ENCODE results near the gene FIBCD1.

FIBCD1 gene

DNA sequence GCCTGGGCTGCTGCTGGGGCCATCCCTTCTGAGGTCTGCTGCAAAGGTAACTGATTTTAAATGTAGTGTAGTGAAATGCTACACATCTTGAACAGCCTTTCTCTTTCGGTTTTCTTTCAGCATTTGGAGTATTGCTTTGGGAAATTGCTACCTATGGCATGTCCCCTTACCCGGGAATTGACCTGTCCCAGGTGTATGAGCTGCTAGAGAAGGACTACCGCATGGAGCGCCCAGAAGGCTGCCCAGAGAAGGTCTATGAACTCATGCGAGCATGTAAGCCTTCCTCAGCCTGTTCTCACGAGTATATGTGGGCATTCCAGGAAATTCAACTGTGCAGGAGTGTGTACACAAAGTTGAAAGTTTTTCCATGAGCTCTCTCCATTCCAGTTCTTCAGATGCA lies 60.8 kb downstream of the FIBCD1 start:
- TF ChIP-seq EZH2 (IDR thresholded peaks at IDR 0.05; ENCODE audit: borderline replicate concordance, low read length) (no peak), CTCF (IDR thresholded peaks at IDR 0.05; ENCODE audit: low read length) (no peak)
- Histone ChIP-seq H2AFZ (ENCODE audit: low read length) (no peak overlapping the region), H3F3A (ENCODE audit: insufficient read depth, low read length) (no peaks in the 10 kb centered on the region), H3K9me3 (ENCODE audit: low read length) (no peaks in the 10 kb centered on the region), H3K9ac (ENCODE audit: low read length) (no peak overlapping the region), H3K27me3 (ENCODE audit: insufficient read depth, low read length) (no peaks in the 10 kb centered on the region), H3K4me3 (ENCODE audit: low read depth, low read length, poor library complexity, severe bottlenecking) (no peak overlapping the region), H3K9me2 (ENCODE audit: low read depth, low read length) (no peaks in the 10 kb centered on the region), H3K79me2 (ENCODE audit: insufficient read depth, low read length) (no peaks in the 10 kb centered on the region), H3K36me3 (ENCODE audit: insufficient read depth, low read length) (peaks cover 29% of the 10 kb centered on the region; the same call in 1 of the 2 replicates), H4K20me1 (ENCODE audit: insufficient read depth, low read length) (no peaks in the 10 kb centered on the region), H3K4me2 (ENCODE audit: low read length) (no peak overlapping the region), H3K4me1 (ENCODE audit: insufficient read depth, low read length, severe bottlenecking) (no peaks in the 10 kb centered on the region), H3K27ac (ENCODE audit: low read depth, low read length, poor library complexity, severe bottlenecking) (no peak overlapping the region)

GRCh38 chr9:130877300-130877699 lies 61.7 kb downstream of the FIBCD1 start:
- H4K20me1 ChIP-seq (ENCODE audit: insufficient read depth, low read length) = no peaks in the 10 kb centered on the region
- no peaks in the 10 kb centered on the region for H3K9me2 ChIP-seq (ENCODE audit: low read depth, low read length)

GRCh38 chr9:130874783-130875182 lies 64.3 kb downstream of the FIBCD1 start:
- peaks cover 11% of the 10 kb centered on the region for H3K4me1 ChIP-seq (ENCODE audit: insufficient read depth, low read length, severe bottlenecking)
- H4K20me1 ChIP-seq (ENCODE audit: insufficient read depth, low read length) = no peaks in the 10 kb centered on the region
- H3F3A ChIP-seq (ENCODE audit: insufficient read depth, low read length) = no peaks in the 10 kb centered on the region
- no peaks in the 10 kb centered on the region for H3K9me2 ChIP-seq (ENCODE audit: low read depth, low read length)
- H3K36me3 ChIP-seq (ENCODE audit: insufficient read depth, low read length) = peaks cover 17% of the 10 kb centered on the region; the same call in 1 of the 2 replicates
- no peak for TF ChIP-seq EZH2 (IDR thresholded peaks at IDR 0.05; ENCODE audit: borderline replicate concordance, low read length)
- TF ChIP-seq CTCF (IDR thresholded peaks at IDR 0.05; ENCODE audit: low read length) = no peak
- H3K9me3 ChIP-seq (ENCODE audit: low read length) = no peaks in the 10 kb centered on the region
- H3K27me3 ChIP-seq (ENCODE audit: insufficient read depth, low read length) = no peaks in the 10 kb centered on the region
- no peak overlapping the region for H3K4me3 ChIP-seq (ENCODE audit: low read depth, low read length, poor library complexity, severe bottlenecking)
- no peaks in the 10 kb centered on the region for H3K79me2 ChIP-seq (ENCODE audit: insufficient read depth, low read length)
- H3K9ac ChIP-seq (ENCODE audit: low read length) = no peak overlapping the region
- no peak overlapping the region for H3K4me2 ChIP-seq (ENCODE audit: low read length)
- no peak overlapping the region for H3K27ac ChIP-seq (ENCODE audit: low read depth, low read length, poor library complexity, severe bottlenecking)
- no peak overlapping the region for H2AFZ ChIP-seq (ENCODE audit: low read length)

More at GRCh38 chr9:130877300-130877699, 61.7 kb downstream of the FIBCD1 start:
- Histone ChIP-seq H3K9ac (ENCODE audit: low read length) (no peak overlapping the region), H3K79me2 (ENCODE audit: insufficient read depth, low read length) (no peaks in the 10 kb centered on the region), H3K27me3 (ENCODE audit: insufficient read depth, low read length) (no peaks in the 10 kb centered on the region), H3K36me3 (ENCODE audit: insufficient read depth, low read length) (peaks cover 30% of the 10 kb centered on the region; the same call in 1 of the 2 replicates), H3K9me3 (ENCODE audit: low read length) (no peaks in the 10 kb centered on the region), H3K4me3 (ENCODE audit: low read depth, low read length, poor library complexity, severe bottlenecking) (no peak overlapping the region), H3K4me1 (ENCODE audit: insufficient read depth, low read length, severe bottlenecking) (no peaks in the 10 kb centered on the region), H3K4me2 (ENCODE audit: low read length) (no peak overlapping the region), H3K27ac (ENCODE audit: low read depth, low read length, poor library complexity, severe bottlenecking) (no peak overlapping the region), H2AFZ (ENCODE audit: low read length) (no peak overlapping the region), H3F3A (ENCODE audit: insufficient read depth, low read length) (no peaks in the 10 kb centered on the region)
- no peak for TF ChIP-seq EZH2 (IDR thresholded peaks at IDR 0.05; ENCODE audit: borderline replicate concordance, low read length)
- no peak for TF ChIP-seq CTCF (IDR thresholded peaks at IDR 0.05; ENCODE audit: low read length)
